Suppressor macrophage treated with lipopolysaccharide for 4 hours (primary cell): ENCODE measurements around the gene SIK2.
"Not testable (repeated sequence)": the region's sequence is repeated elsewhere in the genome, so short reads cannot be mapped to it uniquely, and the experiment has no call there.

Experiments used
- DNase-seq: peaks from one replicate; pipeline ENCODE4 v3.0.0-alpha.2; 2020

SIK2 gene

DNA sequence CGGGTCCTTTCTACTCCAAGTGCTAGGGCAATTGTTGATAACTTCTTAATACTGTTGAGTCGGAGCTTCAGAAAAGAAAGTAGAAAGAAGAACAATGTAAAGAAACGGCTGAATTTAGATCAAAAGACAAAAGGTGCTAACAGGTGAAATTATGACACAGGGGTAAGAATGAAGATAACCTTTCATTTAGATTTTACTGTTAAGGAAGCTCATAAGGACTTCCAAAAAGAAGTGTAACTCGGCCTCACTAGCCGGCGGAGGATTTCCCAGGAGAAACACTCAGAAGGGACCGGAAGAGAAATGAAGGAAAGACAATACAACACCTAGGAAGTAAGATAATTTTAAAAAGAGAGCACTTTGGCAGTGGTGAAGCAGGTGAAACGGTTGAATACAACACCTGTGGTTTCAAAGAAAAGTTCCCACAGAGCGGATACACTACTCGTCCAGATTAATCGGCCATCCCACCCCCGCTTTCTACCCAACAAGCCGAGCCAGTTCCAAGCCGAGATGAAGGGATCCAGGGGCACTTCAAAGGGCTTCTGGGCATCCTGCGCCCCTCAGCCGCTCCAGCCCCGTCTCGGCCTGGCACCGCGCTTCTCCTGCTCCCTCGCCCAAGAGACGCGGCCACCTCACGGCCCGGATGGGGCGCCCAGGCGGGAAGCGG lies 163.2 kb downstream of the SIK2 start:
- no peak for DNase-seq

- DNase-seq = peak; percentile 80
Measured at GRCh38 chr11:111765984-111766833, 164.0 kb downstream of the SIK2 start, which contains the start of gene PPP2R1B. TSS of gene PPP2R1B (minus strand) at chr11:111766389. CDS start at chr11:111766361, 28 bp downstream.

- no peak for DNase-seq
Measured at GRCh38 chr11:111766834-111767142, 164.5 kb downstream of the SIK2 start.

GRCh38 chr11:111770581-111771134 lies 168.4 kb downstream of the SIK2 start:
- no peak for DNase-seq

- not testable (repeated sequence) for DNase-seq
Measured at GRCh38 chr11:111771205-111771604, 169.0 kb downstream of the SIK2 start.

GRCh38 chr11:111772535-111772934 lies 170.3 kb downstream of the SIK2 start:
- DNase-seq = no peak

DNA sequence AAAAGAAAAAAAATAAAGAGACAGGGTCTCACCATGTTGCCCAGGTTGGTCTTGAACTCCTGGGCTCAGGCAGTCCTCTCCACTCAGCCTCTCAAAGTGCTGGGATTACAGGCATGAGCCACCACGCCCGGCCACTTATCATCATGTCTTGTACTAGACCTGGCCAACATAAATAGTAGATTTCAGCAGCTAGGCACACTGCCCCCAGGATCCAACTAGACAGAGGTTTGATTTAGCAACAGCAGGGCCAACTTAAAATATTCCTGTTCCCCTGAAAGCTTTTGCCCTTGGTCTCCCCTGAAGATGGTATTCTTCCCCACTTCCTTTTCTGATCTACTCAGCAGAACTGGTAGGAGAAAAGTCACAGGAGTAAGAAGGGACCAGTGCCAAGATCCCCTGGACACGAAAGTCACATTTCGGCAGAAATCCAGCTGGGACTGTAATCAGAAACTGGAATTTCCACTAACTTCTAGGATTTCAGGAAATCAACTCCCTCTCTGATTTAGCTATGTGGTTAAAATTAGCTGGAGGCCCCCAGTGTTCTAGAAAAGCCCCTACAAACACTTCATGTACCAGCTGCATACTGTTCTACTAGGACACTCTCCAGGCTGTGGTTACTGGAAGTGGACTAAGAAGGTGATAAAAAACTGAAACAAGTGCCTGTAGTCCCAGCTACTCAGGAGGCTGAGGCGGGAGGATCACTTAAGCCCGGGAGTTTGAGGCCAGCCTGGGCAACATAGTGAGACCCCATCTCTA lies 172.9 kb downstream of the SIK2 start:
- DNase-seq = no peak

- no peak for DNase-seq
Measured at GRCh38 chr11:111776398-111777093, 174.3 kb downstream of the SIK2 start.

DNA sequence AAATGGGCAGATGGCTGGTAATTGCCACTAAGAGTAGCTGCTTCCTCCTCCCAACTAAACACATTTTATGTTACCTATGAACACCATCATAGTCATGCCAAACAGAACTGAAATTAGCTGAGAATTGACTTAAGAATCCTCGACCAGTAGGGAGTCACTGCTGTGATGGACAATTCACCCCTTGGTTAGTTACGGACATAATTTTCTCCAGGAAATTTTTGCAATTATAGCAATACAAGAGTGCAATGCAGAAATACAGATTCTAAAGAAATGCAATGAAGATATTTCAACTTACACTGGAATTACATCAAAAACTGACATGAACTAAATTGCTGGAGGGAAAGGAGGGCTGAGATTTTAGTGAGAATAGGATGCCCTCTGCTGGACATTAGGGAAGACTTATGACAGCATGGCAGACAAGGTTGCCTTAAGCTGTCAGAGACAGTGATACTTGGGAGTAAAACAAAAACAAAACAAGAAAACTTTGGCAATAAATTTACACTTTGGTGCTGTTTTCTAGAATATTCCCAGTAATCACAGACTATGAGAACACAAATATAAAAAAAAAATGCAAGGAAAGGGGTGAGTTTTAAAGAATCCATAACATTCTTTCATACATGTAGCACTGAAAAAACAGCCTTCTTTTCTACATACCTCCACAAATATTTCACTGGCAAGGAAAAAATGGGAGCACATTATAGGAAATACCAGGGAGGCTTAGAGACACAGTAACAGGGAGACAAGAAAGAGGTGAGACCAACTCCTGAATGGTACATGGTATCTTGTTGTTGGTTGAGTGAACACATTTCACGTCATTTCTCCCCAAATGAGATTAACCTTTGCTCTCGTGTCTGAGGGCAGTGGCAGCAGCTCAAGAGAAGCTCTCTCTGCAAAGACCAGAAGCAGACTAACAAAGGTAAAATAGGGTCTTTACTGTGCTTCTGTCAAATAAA lies 175.1 kb downstream of the SIK2 start:
- peak; percentile 68 for DNase-seq

GRCh38 chr11:111778047-111778558 lies 175.9 kb downstream of the SIK2 start:
- no peak for DNase-seq

GRCh38 chr11:111779118-111779517 lies 176.9 kb downstream of the SIK2 start:
- DNase-seq = no peak
